SK-N-SH (cell line): ENCODE data around the gene HSD3B2. TPM values are rescaled to one million over a fixed set of nuclear protein-coding genes. Genes with fewer than 3 reads are reported as not detected.

Source experiments
- CTCF ChIA-PET: fragments of 300-600, 350-600 bp; formaldehyde crosslinking; extraction: SDS; loops from one replicate; lab custom pipeline; 2021; lab: Yijun Ruan, JAX
- POLR2A ChIA-PET: fragments of 350-600 bp; sonication (Branson Sonifier 250); formaldehyde crosslinking; extraction: SDS; loops from one replicate; lab custom pipeline; 2020; ENCODE audit warnings: antibody characterized with exemption, inconsistent platforms; lab: Yijun Ruan, JAX
- DNase-seq: peaks from one replicate; pipeline ENCODE4 v3.0.0; 2012
- H2AFZ ChIP-seq: fragments of 200-600 bp; sonication (generic); 2 replicates; pipeline ENCODE4 v1.8.1; 2016; ENCODE audit warnings: antibody characterized with exemption, mild to moderate bottlenecking, low read depth
- H3F3A ChIP-seq: fragments of 200-600 bp; sonication (generic); replicated peaks from 2 replicates; pipeline ENCODE3; 2016; ENCODE audit warnings: antibody characterized with exemption, mild to moderate bottlenecking; ENCODE audit not compliant: insufficient read depth
- H3K27ac ChIP-seq, 2 experiments: fragments of 200-500 bp in 1 of 2; fragments of 200-600 bp in 1 of 2; sonication (Bioruptor generic) in 1 of 2; sonication (generic), shearing (Covaris generic) in 1 of 2; 2 replicates each; pipeline versions ENCODE4 v1.5.1 to v1.6.1; 2014 to 2016; ENCODE audit warnings: low read depth in 2 of 2, inconsistent platforms in 1 of 2, low read length in 1 of 2, mild to moderate bottlenecking in 1 of 2, mixed read lengths in 1 of 2
- H3K27me3 ChIP-seq: fragments of 200-600 bp; sonication (generic), shearing (Covaris generic); 2 replicates; pipeline ENCODE4 v1.6.1; 2016; ENCODE audit warnings: mixed run types; ENCODE audit not compliant: insufficient read depth
- H3K36me3 ChIP-seq, 2 experiments: fragments of 200-500 bp in 1 of 2; fragments of 200-600 bp in 1 of 2; sonication (Bioruptor generic) in 1 of 2; sonication (generic) in 1 of 2; replicated peaks in 1 of 2; 2 replicates each; pipeline versions ENCODE3 to v1.5.1; 2014 to 2016; ENCODE audit warnings: low read length in 1 of 2, mild to moderate bottlenecking in 1 of 2; ENCODE audit not compliant: insufficient read depth in 2 of 2, control insufficient read depth in 1 of 2
- H3K4me1 ChIP-seq, 2 experiments: fragments of 200-500 bp in 1 of 2; fragments of 200-600 bp in 1 of 2; sonication (Bioruptor generic) in 1 of 2; sonication (generic), shearing (Covaris generic) in 1 of 2; 2 replicates each; pipeline versions ENCODE4 v1.5.1 to v1.6.1; 2014 to 2016; ENCODE audit warnings: low read depth in 1 of 2, low read length in 1 of 2, mixed run types in 1 of 2; ENCODE audit not compliant: insufficient read depth in 2 of 2, control insufficient read depth in 1 of 2
- H3K4me2 ChIP-seq: fragments of 200-600 bp; sonication (generic), shearing (Covaris generic); 2 replicates; pipeline ENCODE4 v1.6.1; 2017; ENCODE audit warnings: mixed run types
- H3K4me3 ChIP-seq, 2 experiments: fragments of 200-500 bp in 1 of 2; fragments of 200-600 bp in 1 of 2; sonication (Bioruptor generic) in 1 of 2; sonication (generic), shearing (Covaris generic) in 1 of 2; 2 replicates each; pipeline versions ENCODE4 v1.5.1 to v1.8.1; 2014 to 2016; ENCODE audit warnings: low read depth in 2 of 2, inconsistent platforms in 1 of 2, low read length in 1 of 2, mild to moderate bottlenecking in 1 of 2, mixed read lengths in 1 of 2, moderate library complexity in 1 of 2
- H3K79me2 ChIP-seq: fragments of 200-600 bp; sonication (generic); 2 replicates; pipeline ENCODE4 v1.8.1; 2017; ENCODE audit warnings: mild to moderate bottlenecking; ENCODE audit not compliant: insufficient read depth
- H3K9ac ChIP-seq: fragments of 200-600 bp; sonication (generic); 2 replicates; pipeline ENCODE4 v1.6.1; 2017; ENCODE audit warnings: mixed run types
- H3K9me2 ChIP-seq: fragments of 200-600 bp; sonication (generic); 2 replicates; pipeline ENCODE4 v1.6.1; 2017; ENCODE audit warnings: mixed run types
- H3K9me3 ChIP-seq: fragments of 200-600 bp; sonication (generic); 2 replicates; pipeline ENCODE4 v1.6.1; 2017; ENCODE audit warnings: mixed run types, mild to moderate bottlenecking, moderate library complexity
- H4K20me1 ChIP-seq: fragments of 200-600 bp; sonication (generic); 2 replicates; pipeline ENCODE4 v1.6.1; 2017; ENCODE audit warnings: mild to moderate bottlenecking, mixed run types; ENCODE audit not compliant: insufficient read depth
- ELF1 ChIP-seq: IDR thresholded peaks from 2 replicates; pipeline ENCODE4 v1.4.0; 2012
- FOSL2 ChIP-seq: IDR thresholded peaks from 2 replicates; pipeline ENCODE4 v1.4.0; 2012; ENCODE audit warnings: low read depth, mild to moderate bottlenecking, moderate library complexity, borderline replicate concordance
- FOXM1 ChIP-seq: IDR thresholded peaks from 2 replicates; pipeline ENCODE4 v1.4.0; 2012; ENCODE audit warnings: low read depth, mild to moderate bottlenecking
- GATA2 ChIP-seq: sonication (generic); formaldehyde crosslinking; IDR thresholded peaks from 2 replicates; pipeline ENCODE4 v1.5.0; 2020; ENCODE audit warnings: mild to moderate bottlenecking, missing genetic modification reagents
- JUND ChIP-seq: IDR thresholded peaks from 2 replicates; pipeline ENCODE4 v1.4.0; 2012
- NFIC ChIP-seq: IDR thresholded peaks from 2 replicates; pipeline ENCODE4 v1.4.0; 2012; ENCODE audit warnings: borderline replicate concordance
- RAD21 ChIP-seq: IDR thresholded peaks from 2 replicates; pipeline ENCODE4 v1.6.1; 2012; ENCODE audit warnings: mild to moderate bottlenecking, low read length
- RCOR1 ChIP-seq: fragments of 150-350 bp; IDR thresholded peaks from 2 replicates; pipeline ENCODE4 v1.6.1; 2017; ENCODE audit warnings: antibody characterized with exemption, low read length
- RFX5 ChIP-seq: IDR thresholded peaks from 2 replicates; pipeline ENCODE4 v1.6.1; 2012; ENCODE audit warnings: mild to moderate bottlenecking, improper control_type of control experiment, low read length
- polyA plus RNA-seq, 3 experiments: library from polyadenylated mRNA; depleted of rRNA; stranded (reverse); fragments of >200 nt; gene quantifications; 2 replicates each; pipeline ENCODE4 v1.2.3, GENCODE V29; 2012
- TF ChIP-seq, protein P1 (sequence below): IDR thresholded peaks from 2 replicates; pipeline ENCODE4 v1.4.0; 2012; ENCODE audit warnings: low read depth
- TF ChIP-seq, protein P2 (sequence below): fragments of 150-350 bp; IDR thresholded peaks from 2 replicates; pipeline ENCODE4 v1.6.1; 2017; ENCODE audit warnings: antibody characterized with exemption, low read length, low read depth, borderline replicate concordance
- TF ChIP-seq, protein P3 (sequence below): IDR thresholded peaks from 2 replicates; pipeline ENCODE4; 2012
- TF ChIP-seq, protein P4 (sequence below): fragments of 200-600 bp; sonication (generic); IDR thresholded peaks from 2 replicates; pipeline ENCODE4 v1.6.1; 2017; ENCODE audit warnings: antibody characterized with exemption, mild to moderate bottlenecking, moderate library complexity
- TF ChIP-seq, protein P5 (sequence below): IDR thresholded peaks from 2 replicates; pipeline ENCODE4 v1.4.0; 2012; ENCODE audit warnings: low read depth, borderline replicate concordance

HSD3B2 gene
- polyA plus RNA-seq, 1 of the 3 experiments (the other 2 are of a cell fraction): not detected

DNA sequence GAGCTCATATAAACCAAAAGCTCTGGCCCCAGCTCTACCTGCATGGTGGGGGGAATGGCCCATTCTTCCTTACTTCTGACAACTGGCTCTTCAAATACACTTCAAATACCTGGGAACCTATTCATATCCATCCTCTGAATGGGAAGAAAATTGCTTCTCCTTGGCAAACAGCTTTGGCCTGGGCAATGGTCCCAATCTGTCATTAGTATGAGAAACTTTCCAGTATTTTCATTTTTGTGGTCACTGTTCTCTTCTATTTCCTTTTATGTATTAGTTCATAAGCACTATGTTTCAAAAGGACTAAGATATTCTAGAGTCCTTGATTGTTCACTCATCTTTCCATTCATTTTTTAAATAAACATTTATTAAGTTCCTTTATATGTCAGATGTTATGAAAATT lies 5.2 kb upstream of the HSD3B2 start:
- no peak for TF ChIP-seq RAD21
- TF ChIP-seq RCOR1: no peak
- no peak for TF ChIP-seq NFIC
- TF ChIP-seq, protein P1, sequence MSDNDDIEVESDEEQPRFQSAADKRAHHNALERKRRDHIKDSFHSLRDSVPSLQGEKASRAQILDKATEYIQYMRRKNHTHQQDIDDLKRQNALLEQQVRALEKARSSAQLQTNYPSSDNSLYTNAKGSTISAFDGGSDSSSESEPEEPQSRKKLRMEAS: no peak
- TF ChIP-seq, protein P2, sequence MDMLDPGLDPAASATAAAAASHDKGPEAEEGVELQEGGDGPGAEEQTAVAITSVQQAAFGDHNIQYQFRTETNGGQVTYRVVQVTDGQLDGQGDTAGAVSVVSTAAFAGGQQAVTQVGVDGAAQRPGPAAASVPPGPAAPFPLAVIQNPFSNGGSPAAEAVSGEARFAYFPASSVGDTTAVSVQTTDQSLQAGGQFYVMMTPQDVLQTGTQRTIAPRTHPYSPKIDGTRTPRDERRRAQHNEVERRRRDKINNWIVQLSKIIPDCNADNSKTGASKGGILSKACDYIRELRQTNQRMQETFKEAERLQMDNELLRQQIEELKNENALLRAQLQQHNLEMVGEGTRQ: no peak
- TF ChIP-seq FOXM1: no peak
- TF ChIP-seq ELF1: no peak
- no peak for TF ChIP-seq GATA2 (CRISPR knock-in tag)
- no peak for TF ChIP-seq RFX5
- TF ChIP-seq, protein P3, sequence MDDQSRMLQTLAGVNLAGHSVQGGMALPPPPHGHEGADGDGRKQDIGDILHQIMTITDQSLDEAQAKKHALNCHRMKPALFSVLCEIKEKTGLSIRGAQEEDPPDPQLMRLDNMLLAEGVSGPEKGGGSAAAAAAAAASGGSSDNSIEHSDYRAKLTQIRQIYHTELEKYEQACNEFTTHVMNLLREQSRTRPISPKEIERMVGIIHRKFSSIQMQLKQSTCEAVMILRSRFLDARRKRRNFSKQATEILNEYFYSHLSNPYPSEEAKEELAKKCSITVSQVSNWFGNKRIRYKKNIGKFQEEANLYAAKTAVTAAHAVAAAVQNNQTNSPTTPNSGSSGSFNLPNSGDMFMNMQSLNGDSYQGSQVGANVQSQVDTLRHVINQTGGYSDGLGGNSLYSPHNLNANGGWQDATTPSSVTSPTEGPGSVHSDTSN: no peak
- no peak for TF ChIP-seq JUND
- TF ChIP-seq, protein P4, sequence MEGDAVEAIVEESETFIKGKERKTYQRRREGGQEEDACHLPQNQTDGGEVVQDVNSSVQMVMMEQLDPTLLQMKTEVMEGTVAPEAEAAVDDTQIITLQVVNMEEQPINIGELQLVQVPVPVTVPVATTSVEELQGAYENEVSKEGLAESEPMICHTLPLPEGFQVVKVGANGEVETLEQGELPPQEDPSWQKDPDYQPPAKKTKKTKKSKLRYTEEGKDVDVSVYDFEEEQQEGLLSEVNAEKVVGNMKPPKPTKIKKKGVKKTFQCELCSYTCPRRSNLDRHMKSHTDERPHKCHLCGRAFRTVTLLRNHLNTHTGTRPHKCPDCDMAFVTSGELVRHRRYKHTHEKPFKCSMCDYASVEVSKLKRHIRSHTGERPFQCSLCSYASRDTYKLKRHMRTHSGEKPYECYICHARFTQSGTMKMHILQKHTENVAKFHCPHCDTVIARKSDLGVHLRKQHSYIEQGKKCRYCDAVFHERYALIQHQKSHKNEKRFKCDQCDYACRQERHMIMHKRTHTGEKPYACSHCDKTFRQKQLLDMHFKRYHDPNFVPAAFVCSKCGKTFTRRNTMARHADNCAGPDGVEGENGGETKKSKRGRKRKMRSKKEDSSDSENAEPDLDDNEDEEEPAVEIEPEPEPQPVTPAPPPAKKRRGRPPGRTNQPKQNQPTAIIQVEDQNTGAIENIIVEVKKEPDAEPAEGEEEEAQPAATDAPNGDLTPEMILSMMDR: no peak
- TF ChIP-seq FOSL2: no peak
- TF ChIP-seq, protein P5, sequence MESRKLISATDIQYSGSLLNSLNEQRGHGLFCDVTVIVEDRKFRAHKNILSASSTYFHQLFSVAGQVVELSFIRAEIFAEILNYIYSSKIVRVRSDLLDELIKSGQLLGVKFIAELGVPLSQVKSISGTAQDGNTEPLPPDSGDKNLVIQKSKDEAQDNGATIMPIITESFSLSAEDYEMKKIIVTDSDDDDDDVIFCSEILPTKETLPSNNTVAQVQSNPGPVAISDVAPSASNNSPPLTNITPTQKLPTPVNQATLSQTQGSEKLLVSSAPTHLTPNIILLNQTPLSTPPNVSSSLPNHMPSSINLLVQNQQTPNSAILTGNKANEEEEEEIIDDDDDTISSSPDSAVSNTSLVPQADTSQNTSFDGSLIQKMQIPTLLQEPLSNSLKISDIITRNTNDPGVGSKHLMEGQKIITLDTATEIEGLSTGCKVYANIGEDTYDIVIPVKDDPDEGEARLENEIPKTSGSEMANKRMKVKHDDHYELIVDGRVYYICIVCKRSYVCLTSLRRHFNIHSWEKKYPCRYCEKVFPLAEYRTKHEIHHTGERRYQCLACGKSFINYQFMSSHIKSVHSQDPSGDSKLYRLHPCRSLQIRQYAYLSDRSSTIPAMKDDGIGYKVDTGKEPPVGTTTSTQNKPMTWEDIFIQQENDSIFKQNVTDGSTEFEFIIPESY: no peak
- Histone ChIP-seq H3K9me2 (no peaks in the 10 kb centered on the region), H3K27ac (no peak overlapping the region), H2AFZ (no peak overlapping the region), H3K9me3 (no peaks in the 10 kb centered on the region), H4K20me1 (no peaks in the 10 kb centered on the region), H3K36me3 (no peaks in the 10 kb centered on the region), H3K9ac (no peak overlapping the region), H3K4me2 (no peak overlapping the region), H3K27me3 (no peaks in the 10 kb centered on the region), H3F3A (no peaks in the 10 kb centered on the region), H3K4me3 (no peak overlapping the region), H3K4me1 (no peaks in the 10 kb centered on the region), H3K79me2 (no peaks in the 10 kb centered on the region)
- POLR2A ChIA-PET: no interaction called here
- DNase-seq: no peak
- CTCF ChIA-PET: no interaction called here
